KMS-11 (cell line): ENCODE results near the gene NRG3.

ENCODE experiments used
- H2AFZ ChIP-seq: fragments of 200-600 bp; sonication (generic); 2 replicates; pipeline ENCODE4 v1.6.1; 2016; ENCODE audit warnings: antibody characterized with exemption, mixed run types, low read depth
- H3K27ac ChIP-seq: fragments of 200-600 bp; sonication (generic); 2 replicates; pipeline ENCODE4 v1.6.1; 2016; ENCODE audit warnings: mild to moderate bottlenecking, mixed run types
- H3K27me3 ChIP-seq: fragments of 200-600 bp; sonication (generic); 2 replicates; pipeline ENCODE4 v1.6.1; 2017; ENCODE audit warnings: mild to moderate bottlenecking, low read depth, mixed run types, moderate library complexity; ENCODE audit not compliant: insufficient read depth
- H3K36me3 ChIP-seq: fragments of 200-600 bp; sonication (generic); 2 replicates; pipeline ENCODE4 v1.6.1; 2017; ENCODE audit warnings: mild to moderate bottlenecking, mixed run types; ENCODE audit not compliant: insufficient read depth
- H3K4me1 ChIP-seq: fragments of 200-600 bp; sonication (generic); 2 replicates; pipeline ENCODE4 v1.6.1; 2016; ENCODE audit warnings: mild to moderate bottlenecking, low read depth, mixed run types; ENCODE audit not compliant: poor library complexity, severe bottlenecking
- H3K4me2 ChIP-seq: fragments of 200-600 bp; sonication (generic); 2 replicates; pipeline ENCODE4 v1.7.0; 2016; ENCODE audit warnings: mild to moderate bottlenecking, mixed run types
- H3K4me3 ChIP-seq: fragments of 200-600 bp; sonication (generic); IDR thresholded peaks from 2 replicates; pipeline ENCODE4 v1.6.1; 2017; ENCODE audit warnings: low read depth, low read length, mixed read lengths; ENCODE audit not compliant: insufficient read depth
- H3K79me2 ChIP-seq: fragments of 200-600 bp; sonication (generic); 2 replicates; pipeline ENCODE4 v1.6.1; 2016; ENCODE audit warnings: low read depth, mixed run types; ENCODE audit not compliant: insufficient read depth
- H3K9ac ChIP-seq: fragments of 200-600 bp; sonication (generic); 2 replicates; pipeline ENCODE4 v1.6.1; 2016; ENCODE audit warnings: mild to moderate bottlenecking, mixed run types
- H4K20me1 ChIP-seq: fragments of 200-600 bp; sonication (generic); 2 replicates; pipeline ENCODE4 v1.6.1; 2016; ENCODE audit warnings: mild to moderate bottlenecking, mixed run types; ENCODE audit not compliant: insufficient read depth
- CTCF ChIP-seq: fragments of 200-600 bp; sonication (generic); conservative IDR thresholded peaks from 2 replicates; pipeline ENCODE4 v1.6.1; 2017; ENCODE audit warnings: low read depth, mild to moderate bottlenecking, antibody characterized with exemption, low read length, moderate library complexity, mixed read lengths

The NRG3 gene

GRCh38 chr10:82882722-82883121, 1007.7 kb downstream of the NRG3 start:
- H3K9ac ChIP-seq, result no peak overlapping the region
- H3K27ac ChIP-seq, result no peak overlapping the region
- H3K79me2 ChIP-seq, result no peaks in the 10 kb centered on the region
- no peaks in the 10 kb centered on the region for H4K20me1 ChIP-seq
- no peaks in the 10 kb centered on the region for H3K4me1 ChIP-seq
- H3K4me2 ChIP-seq, result no peak overlapping the region
- H3K27me3 ChIP-seq, result no peaks in the 10 kb centered on the region
- H3K36me3 ChIP-seq, result no peaks in the 10 kb centered on the region
- no peak overlapping the region for H2AFZ ChIP-seq
- no peak for TF ChIP-seq CTCF
- H3K4me3 ChIP-seq, result no peak overlapping the region

GRCh38 chr10:82883603-82884002, 1008.6 kb downstream of the NRG3 start:
- Histone ChIP-seq H3K27ac (no peak overlapping the region), H2AFZ (no peak overlapping the region), H4K20me1 (no peaks in the 10 kb centered on the region), H3K4me1 (no peaks in the 10 kb centered on the region), H3K4me3 (no peak overlapping the region), H3K36me3 (no peaks in the 10 kb centered on the region), H3K79me2 (no peaks in the 10 kb centered on the region), H3K27me3 (no peaks in the 10 kb centered on the region), H3K9ac (no peak overlapping the region), H3K4me2 (no peak overlapping the region)
- TF ChIP-seq CTCF, result no peak

- no peak overlapping the region for H3K27ac ChIP-seq
- H3K4me2 ChIP-seq, result no peak overlapping the region
Measured at GRCh38 chr10:82887488-82887887, 1012.5 kb downstream of the NRG3 start.

GRCh38 chr10:82888809-82889455, 1013.9 kb downstream of the NRG3 start:
- Histone ChIP-seq H3K27me3 (no peaks in the 10 kb centered on the region), H3K4me1 (no peaks in the 10 kb centered on the region), H3K79me2 (no peaks in the 10 kb centered on the region), H3K27ac (no peak overlapping the region), H3K36me3 (no peaks in the 10 kb centered on the region), H3K4me2 (no peak overlapping the region), H4K20me1 (no peaks in the 10 kb centered on the region), H2AFZ (no peak overlapping the region), H3K9ac (no peak overlapping the region), H3K4me3 (no peak overlapping the region)
- TF ChIP-seq CTCF, result no peak

More at GRCh38 chr10:82887488-82887887, 1012.5 kb downstream of the NRG3 start:
- Histone ChIP-seq H4K20me1 (no peaks in the 10 kb centered on the region), H2AFZ (no peak overlapping the region), H3K36me3 (no peaks in the 10 kb centered on the region), H3K27me3 (no peaks in the 10 kb centered on the region), H3K79me2 (no peaks in the 10 kb centered on the region), H3K4me1 (no peaks in the 10 kb centered on the region), H3K4me3 (no peak overlapping the region), H3K9ac (no peak overlapping the region)
- no peak for TF ChIP-seq CTCF
